Pancreas (tissue), 10 donors: ENCODE data around the gene LRIG2. TPM values are rescaled to one million over a fixed set of nuclear protein-coding genes. Genes with fewer than 3 reads are reported as not detected.
A peak's percentile ranks its signal among the peaks of the same experiment; 100 is the strongest.
"Not testable (repeated sequence)": the region's sequence is repeated elsewhere in the genome, so short reads cannot be mapped to it uniquely, and the experiment has no call there.

Source experiments
- ATAC-seq, 4 donors: fragments of 200-7000 bp; cut with Tn5 transposase; one replicate each; pipeline versions ENCODE4 v1.8.0 to v1.9.1; 2020; ENCODE audit warnings: mild to moderate bottlenecking in 4 of 4, moderate library complexity in 4 of 4
- DNase-seq, 6 donors: peaks; one replicate each; pipeline ENCODE4 v3.0.0-alpha.2; 2020
- FAIRE-seq: peaks from 2 replicates; lab custom pipeline; 2012; peaks lifted over from hg19 to GRCh38; lab: Jason Lieb, UNC
- H3K27ac ChIP-seq, 4 donors: fragments of 200-600 bp; sonication (generic); 1 replicate in 3 of 4; 2 replicates in 1 of 4; pipeline versions ENCODE4 v1.5.0 to v1.8.0; 2020
- H3K27me3 ChIP-seq, 4 donors: fragments of 200-600 bp; one replicate each; pipeline ENCODE4 v1.8.0; 2021
- H3K36me3 ChIP-seq, 3 donors: fragments of 200-600 bp; sonication (generic) in 1 of 3; one replicate each; pipeline versions ENCODE4 v1.5.0 to v1.8.0; 2020 to 2021
- H3K4me1 ChIP-seq, 3 donors: fragments of 200-600 bp; one replicate each; pipeline ENCODE4 v1.8.0; 2021
- H3K4me3 ChIP-seq, 4 donors: fragments of 200-600 bp; sonication (generic) in 2 of 4; one replicate each; pipeline versions ENCODE4 v1.5.0 to v1.8.0; 2020 to 2021
- H3K9me3 ChIP-seq, 4 donors: fragments of 200-600 bp; one replicate each; pipeline ENCODE4 v1.8.0; 2021
- WGBS, 2 donors: extraction: QIAGEN DNeasy Blood & Tissue Kit; methylation state at CpG; one replicate each; pipeline ENCODE4 v1.1.7; 2013; 5-methylcytosine and 5-hydroxymethylcytosine counted together
- intact Hi-C, 3 donors: fragments of 100-400 bp; cut with DNase I; formaldehyde crosslinking; loops; one replicate each; pipeline versions ENCODE4 v1.11.1 to v1.14.2; 2022
- polyA plus RNA-seq, 2 donors: library from polyadenylated mRNA; stranded (reverse); fragments of 200-250 nt; gene quantifications; one replicate each; pipeline ENCODE4 v1.2.3, GENCODE V29; 2013
- total RNA-seq, 6 donors: library from RNA; stranded (reverse); fragmentation: NEBNext Ultra II Directional in 4 of 6; extraction: Animal tissue kit (Norgen Biotek cat#: 25700) in 4 of 6; gene quantifications; one replicate each; pipeline versions ENCODE4 v1.2.1 to v1.2.4, GENCODE V29; 2021 to 2023
- TF ChIP-seq, protein P1 (sequence below), 4 donors: fragments of 200-600 bp; sonication (generic) in 3 of 4; IDR thresholded peaks; one replicate each; pipeline versions ENCODE4 v1.5.0 to v1.8.0; 2021; ENCODE audit warnings: antibody characterized with exemption in 4 of 4
- donor health status: healthy with polysubstance abuse.
- donor health status: DM: no; HTN: no; CAD: no; lungs with moderate emphysema.
- donor health status: DM: no; HTN: no; CAD: no.
- donor health status: control.
- donor health status: control.
- donor health status: Bipolar disorder and iron deficiency.
- donor health status: DM: yes; HTN: yes; CAD: no.
- donor health status: DM: no; HTN: no; CAD: no.
- donor health status: DM: no; HTN: no; CAD: no.
- donor health status: DM: yes; HTN: yes; CAD: no.

LRIG2 gene
- total and polyA plus RNA-seq, 8 donors: 2.4 to 8.5 (median 4.0) TPM

DNA sequence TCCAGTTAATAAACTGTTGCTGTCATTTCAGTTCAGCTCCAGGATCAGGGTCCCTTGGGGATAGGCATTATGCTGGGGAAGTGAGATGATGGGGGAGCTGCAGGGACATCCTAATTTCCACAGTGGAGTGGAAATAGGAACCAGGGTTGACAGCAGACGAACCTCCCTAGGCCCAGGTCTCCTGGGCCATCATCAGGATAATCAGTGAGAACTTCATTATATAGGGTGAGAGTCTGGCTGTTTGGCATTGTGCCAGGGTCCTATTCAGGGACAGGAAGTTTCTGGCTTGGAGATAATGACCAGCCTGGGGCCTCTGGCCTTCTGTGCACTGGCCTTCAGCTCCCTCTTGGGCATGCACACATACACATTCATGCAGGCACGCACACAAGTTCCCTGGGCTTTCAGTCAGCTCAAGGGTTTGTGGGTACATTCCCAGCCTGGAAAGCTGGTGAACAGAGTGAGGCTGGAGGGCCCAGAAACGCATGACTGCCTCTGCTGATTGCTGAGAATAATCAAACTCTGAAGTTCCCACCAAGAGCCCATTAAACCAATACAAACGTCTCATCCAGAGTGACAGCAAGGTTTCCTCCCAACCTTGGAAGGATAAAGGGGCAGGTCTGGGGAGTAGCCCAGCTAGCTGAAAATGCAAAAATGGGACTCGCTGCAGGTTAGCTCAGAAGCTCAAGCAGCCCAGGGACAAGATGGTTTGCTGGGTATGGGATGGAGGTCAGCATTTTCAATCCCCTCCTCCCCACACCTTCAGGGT, 13.9 kb upstream of the LRIG2 start:
- intact Hi-C loops: no loop called here
- Histone ChIP-seq H3K36me3 (no peaks in the 10 kb centered on the region), H3K27ac (no peak overlapping the region), H3K4me3 (no peak overlapping the region), H3K27me3 (no peaks in the 10 kb centered on the region), H3K9me3 (no peaks in the 10 kb centered on the region), H3K4me1 (no peaks in the 10 kb centered on the region)
- ATAC-seq: no peak
- TF ChIP-seq, protein P1, sequence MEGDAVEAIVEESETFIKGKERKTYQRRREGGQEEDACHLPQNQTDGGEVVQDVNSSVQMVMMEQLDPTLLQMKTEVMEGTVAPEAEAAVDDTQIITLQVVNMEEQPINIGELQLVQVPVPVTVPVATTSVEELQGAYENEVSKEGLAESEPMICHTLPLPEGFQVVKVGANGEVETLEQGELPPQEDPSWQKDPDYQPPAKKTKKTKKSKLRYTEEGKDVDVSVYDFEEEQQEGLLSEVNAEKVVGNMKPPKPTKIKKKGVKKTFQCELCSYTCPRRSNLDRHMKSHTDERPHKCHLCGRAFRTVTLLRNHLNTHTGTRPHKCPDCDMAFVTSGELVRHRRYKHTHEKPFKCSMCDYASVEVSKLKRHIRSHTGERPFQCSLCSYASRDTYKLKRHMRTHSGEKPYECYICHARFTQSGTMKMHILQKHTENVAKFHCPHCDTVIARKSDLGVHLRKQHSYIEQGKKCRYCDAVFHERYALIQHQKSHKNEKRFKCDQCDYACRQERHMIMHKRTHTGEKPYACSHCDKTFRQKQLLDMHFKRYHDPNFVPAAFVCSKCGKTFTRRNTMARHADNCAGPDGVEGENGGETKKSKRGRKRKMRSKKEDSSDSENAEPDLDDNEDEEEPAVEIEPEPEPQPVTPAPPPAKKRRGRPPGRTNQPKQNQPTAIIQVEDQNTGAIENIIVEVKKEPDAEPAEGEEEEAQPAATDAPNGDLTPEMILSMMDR (IDR thresholded peaks at IDR 0.05): no peak
- 70 to 75% methylated on average over 5 of the region's 5 CpGs for WGBS, 2 donors
- no peak for DNase-seq
- no peak for FAIRE-seq

- intact Hi-C loops, H3K27ac ChIP-seq, H3K27me3 ChIP-seq, H3K36me3 ChIP-seq, H3K9me3 ChIP-seq, H3K4me3 ChIP-seq, DNase-seq, H3K4me1 ChIP-seq, FAIRE-seq, ATAC-seq: not testable (repeated sequence)
- WGBS, 2 donors: 98% methylated on average over 23 to 35 of the region's 35 CpGs
Measured at GRCh38 chr1:113063456-113063855, 9.5 kb upstream of the LRIG2 start.

DNA sequence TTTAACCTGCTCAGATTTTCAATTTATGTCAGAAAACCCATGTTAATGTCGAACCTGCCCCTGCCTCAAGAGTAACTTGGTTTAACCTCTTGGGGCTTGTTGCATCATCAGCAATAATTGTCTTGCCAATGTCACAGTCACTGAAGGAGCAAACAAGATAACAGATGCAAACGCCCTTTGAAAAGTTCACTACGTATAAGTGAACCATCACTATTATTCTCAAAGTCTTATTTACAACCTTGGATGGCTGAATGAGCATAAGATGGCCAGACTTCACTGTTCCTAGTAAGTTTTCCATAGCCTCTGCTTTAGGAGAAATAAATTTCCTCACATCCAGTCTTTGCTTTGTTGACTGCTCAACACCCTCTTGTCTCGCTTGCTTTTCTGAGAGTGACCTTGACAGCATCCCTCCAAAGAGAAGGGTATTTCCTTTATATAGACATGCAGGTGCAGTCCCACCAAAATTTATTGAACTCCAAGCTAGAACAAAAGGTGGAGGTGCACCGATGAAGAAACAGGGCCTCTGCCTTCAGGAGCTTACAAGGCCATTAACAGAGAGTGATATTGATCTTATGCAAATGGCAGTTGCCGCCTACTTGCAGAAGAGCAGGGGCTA, 749 bp upstream of the LRIG2 start:
- H3K27ac ChIP-seq: peak overlapping the region; percentile 78 to 89 (median 86)
- H3K27me3 ChIP-seq: no peaks in the 10 kb centered on the region
- intact Hi-C loops: no loop called here
- peaks cover 7 to 15% (median 7%) of the 10 kb centered on the region in 3 donors for H3K4me1 ChIP-seq
- ATAC-seq (no peak), DNase-seq (no peak), FAIRE-seq (no peak)
- 13% methylated on average over 6 of the region's 6 CpGs for WGBS, 2 donors
- no peaks in the 10 kb centered on the region for H3K9me3 ChIP-seq
- H3K4me3 ChIP-seq: peak overlapping the region; percentile 64 to 85 (median 80)
- no peaks in the 10 kb centered on the region for H3K36me3 ChIP-seq
- TF ChIP-seq, protein P1 (IDR thresholded peaks at IDR 0.05): no peak

DNA sequence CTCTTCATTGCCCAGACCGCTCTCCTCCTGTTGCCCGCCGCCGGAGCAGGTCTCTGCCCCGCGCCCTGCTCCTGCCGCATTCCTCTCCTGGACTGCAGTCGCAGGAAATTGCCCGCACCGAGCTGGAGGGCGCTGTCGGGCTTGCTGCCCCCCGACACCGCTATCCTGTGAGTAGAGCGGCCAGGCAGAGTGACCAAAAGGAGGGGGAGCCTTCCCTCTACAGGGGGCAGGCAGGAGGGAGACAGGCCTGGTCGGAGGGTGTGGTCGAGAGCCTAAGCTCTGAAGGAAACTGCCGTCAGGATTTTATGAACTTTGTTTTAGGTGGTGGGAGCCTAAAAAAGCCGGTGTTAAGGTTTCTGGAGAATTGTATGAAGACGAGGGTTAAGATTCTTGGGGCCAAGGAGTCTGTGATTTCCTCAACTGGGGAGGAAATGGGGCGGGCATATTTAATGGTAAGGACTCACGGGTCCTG, 517 bp downstream of the LRIG2 start:
- TF ChIP-seq, protein P1 (IDR thresholded peaks at IDR 0.05): no peak
- peak in 2 of 4 donors; percentile 64 to 73 for ATAC-seq
- FAIRE-seq: no peak
- Histone ChIP-seq H3K27me3 (no peaks in the 10 kb centered on the region), H3K9me3 (no peaks in the 10 kb centered on the region), H3K4me3 (peak overlapping the region; percentile 64 to 85 (median 80)), H3K36me3 (no peaks in the 10 kb centered on the region), H3K27ac (peak overlapping the region; percentile 78 to 89 (median 86)), H3K4me1 (peaks cover 7 to 15% (median 7%) of the 10 kb centered on the region in 3 donors)
- DNase-seq: peak in 1 of 6 donors; percentile 55
- 0% methylated on average over 22 of the region's 22 CpGs for WGBS, 2 donors
- intact Hi-C loops: no loop called here

- intact Hi-C loops: no loop called here
- DNase-seq (no peak), FAIRE-seq (no peak), ATAC-seq (no peak)
- 56 to 60% methylated on average over 6 of the region's 6 CpGs for WGBS, 2 donors
- no peaks in the 10 kb centered on the region for H3K36me3 ChIP-seq
- TF ChIP-seq, protein P1 (IDR thresholded peaks at IDR 0.05): no peak
- peaks cover 7 to 15% (median 7%) of the 10 kb centered on the region in 3 donors for H3K4me1 ChIP-seq
- no peaks in the 10 kb centered on the region for H3K9me3 ChIP-seq
- no peak overlapping the region for H3K27ac ChIP-seq
- no peaks in the 10 kb centered on the region for H3K27me3 ChIP-seq
- H3K4me3 ChIP-seq: peak overlapping the region in 2 of 4 donors; percentile 84 to 85
Measured at GRCh38 chr1:113074237-113074636, 1.2 kb downstream of the LRIG2 start.

DNA sequence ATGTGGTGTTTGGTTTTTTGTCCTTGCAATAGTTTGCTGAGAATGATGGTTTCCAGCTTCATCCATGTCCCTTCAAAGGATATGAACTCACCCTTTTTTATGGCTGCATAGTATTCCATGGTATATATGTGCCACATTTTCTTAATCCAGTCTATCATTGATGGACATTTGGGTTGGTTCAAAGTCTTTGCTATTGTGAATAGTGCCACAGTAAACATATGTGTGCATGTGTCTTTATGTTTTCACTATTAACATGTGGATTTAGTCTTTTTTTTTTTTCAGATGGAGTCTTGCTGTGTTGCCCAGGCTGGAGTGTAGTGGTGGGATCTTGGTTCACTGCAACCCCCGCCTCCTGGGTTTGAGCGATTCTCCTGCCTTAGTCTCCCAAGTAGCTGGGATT, 5.0 kb downstream of the LRIG2 start:
- H3K4me3 ChIP-seq, DNase-seq, H3K27ac ChIP-seq, H3K27me3 ChIP-seq, H3K9me3 ChIP-seq, H3K36me3 ChIP-seq, intact Hi-C loops, FAIRE-seq, ATAC-seq, H3K4me1 ChIP-seq: not testable (repeated sequence)
- 99 to 100% methylated on average over 2 of the region's 2 CpGs for WGBS, 2 donors
